NCI-H2227 treated with DMSO at 0.1 percent for 48 hours (cell line): ENCODE measurements around the gene PSMD4.

Experiments used
- DNase-seq: peaks from one replicate; lab custom pipeline; 2025; lab: John Stamatoyannopoulos, UW

The PSMD4 gene

DNA sequence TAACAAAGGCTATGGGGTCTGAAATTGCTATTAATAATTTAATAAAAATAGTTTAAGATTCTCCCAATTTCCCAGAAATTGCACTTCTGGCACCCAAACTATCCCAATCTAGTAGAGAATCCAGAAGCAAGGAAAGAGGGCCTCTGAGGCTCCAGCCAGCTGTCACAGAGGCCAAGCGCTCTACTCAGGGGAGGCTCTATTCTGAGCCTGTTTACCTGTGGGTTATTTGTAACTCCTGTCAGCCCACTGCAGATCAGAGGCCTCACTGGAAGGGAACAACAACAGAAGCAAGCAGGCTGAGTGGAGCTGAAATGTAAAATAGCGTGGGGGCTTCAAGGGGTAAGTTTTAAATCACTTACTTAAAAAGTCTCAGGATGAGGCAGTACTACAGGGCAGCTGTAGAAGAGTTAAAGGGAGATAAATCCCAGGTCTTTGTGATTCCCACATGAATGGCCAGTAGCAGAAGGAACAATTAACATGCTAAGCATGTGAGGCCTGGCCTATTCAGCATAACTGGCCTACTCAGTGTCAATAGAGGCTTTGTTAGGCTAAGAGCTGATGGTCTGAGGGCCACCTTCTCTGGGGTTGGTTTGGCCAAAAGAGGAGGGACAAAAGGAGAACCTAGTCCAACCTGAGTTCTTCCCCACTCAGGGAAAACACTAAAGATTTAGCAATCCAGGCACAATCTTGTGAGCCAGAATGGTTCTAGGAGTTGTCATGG lies 40.4 kb downstream of the PSMD4 start:
- DNase-seq = no peak

DNA sequence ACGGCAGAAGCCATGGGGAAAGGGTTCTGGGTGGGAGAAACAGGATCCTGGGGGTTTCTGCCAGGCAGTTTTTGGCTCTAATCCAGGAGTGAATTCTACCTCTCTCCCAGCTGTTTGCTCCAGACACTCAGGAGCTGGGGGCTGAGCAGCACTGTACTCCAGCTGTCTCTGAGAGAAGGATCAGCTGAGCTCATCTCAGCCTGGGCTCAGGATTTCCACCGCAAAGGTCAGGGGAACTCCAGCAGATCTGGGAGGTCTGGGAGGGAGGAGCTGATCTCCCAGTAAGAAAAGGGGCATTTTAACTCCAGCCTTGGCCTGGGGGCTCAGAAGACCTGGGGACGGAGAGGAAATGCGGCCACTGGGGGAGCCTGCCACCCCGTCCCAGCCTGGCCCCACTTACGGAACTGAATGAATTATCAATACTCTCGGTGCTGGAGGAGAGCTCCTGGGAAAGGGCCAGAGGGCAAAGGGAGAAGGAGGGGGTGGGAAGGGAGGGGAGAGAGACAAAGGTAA lies 55.3 kb downstream of the PSMD4 start:
- DNase-seq = no peak

DNA sequence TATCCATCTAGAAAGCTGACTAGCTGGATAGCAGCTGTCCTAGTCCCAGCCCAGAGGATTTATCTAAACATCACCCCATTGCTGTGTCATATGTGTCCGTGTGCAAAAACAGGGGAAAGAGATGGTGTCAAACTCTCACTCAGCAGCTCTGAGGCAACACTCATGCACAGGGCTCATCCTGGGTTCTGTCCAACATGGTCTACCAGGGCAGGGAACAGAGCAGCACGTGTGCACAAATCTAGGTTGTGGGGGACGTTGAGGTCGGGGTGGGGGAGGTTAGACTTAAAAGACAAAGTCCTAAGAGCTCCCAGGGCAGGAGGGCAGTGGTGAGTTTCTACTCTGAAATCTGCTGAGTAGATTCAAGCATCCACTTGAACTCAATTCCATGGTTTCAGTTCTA lies 56.5 kb downstream of the PSMD4 start:
- no peak for DNase-seq

DNA sequence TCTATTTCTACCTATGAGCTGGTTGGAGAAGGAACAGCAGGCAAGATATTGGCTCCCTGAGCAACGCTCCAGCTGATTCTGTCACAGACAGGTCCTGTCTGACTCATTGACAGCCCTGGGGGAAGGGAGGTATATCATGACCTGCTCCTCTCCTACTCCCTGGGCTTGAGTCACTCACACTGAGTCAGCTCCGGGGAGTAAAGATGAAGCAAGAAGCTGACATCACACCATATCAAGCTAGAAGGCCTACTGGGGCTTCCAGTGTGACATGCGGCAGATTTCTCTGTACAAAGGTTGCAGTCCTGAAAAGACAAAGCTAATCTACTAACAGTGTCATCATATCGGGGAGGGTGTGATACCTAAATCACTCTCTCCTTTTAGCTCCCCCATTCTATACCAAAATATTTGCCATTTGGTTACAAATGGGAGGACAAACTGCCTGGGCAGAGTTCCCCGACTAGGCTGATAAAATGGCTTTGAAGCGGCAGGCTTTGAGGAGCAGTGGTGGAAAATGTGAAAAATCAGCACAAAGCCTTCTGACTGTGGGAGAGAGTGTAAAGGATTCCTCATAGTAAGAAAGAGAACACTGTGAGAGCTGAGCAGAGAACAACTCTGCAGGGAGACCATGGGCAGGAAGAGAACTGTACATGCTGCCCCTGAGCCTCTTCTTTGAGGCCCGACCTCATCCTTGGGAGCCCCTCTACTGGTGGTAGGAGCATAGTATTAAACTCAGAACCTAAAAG lies 57.2 kb downstream of the PSMD4 start:
- no peak for DNase-seq

DNA sequence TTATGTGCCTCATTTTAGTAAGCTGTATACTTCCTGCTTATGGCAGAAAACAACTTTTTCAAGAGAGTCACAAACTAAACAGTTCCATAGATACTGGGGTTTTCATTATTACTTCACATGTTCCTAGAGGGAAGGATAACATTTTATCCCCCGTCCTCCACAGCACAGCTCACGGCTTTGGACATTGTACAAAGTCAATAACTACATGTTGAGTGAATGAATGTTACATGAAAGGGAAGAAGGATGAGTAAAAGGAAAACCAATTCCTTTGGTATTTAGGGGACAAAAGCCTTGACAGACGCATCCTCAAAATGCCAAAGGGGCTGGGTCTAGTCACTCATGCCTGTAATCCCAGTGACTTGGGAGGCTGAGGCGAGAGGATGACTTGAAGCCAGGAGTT lies 57.9 kb downstream of the PSMD4 start:
- no peak for DNase-seq

DNA sequence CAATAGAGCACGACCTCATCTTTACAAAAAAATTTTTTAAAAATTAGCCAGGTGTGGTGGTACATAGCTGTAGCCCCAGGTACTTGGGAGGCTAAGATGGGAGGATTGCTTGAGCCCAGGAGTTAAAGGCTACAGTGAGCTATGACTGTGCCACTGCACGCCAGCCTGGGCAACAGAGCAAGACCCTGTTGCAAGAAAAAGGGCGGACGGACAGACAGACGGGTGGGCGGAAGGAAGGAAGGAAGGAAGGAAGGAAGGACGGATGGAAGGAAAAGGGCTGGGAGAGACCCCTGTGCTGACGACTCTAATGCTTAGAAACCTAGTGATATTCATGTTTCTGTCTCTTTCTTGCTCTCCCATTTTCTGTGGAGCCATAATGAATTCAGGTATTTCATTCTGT lies 58.3 kb downstream of the PSMD4 start:
- DNase-seq = no peak

DNA sequence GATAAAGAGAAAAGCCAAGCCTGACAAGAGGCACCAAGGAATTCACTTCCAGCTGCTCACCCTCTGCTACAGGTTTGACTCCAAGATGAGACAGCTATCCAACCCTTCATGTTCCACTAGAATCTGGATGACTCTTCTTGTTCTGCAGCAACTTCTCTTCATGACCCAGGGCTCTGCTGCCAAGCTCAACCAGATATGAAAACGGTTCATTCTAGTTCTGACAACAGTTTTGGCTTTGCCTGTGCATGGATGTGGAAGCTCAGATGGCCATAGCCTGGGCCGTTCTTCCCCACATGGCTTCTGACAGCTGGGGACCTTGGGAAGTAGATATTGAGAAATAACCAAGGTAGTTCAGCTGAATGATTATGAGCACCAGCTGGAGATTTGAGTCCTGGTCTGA lies 59.0 kb downstream of the PSMD4 start:
- DNase-seq = no peak

DNA sequence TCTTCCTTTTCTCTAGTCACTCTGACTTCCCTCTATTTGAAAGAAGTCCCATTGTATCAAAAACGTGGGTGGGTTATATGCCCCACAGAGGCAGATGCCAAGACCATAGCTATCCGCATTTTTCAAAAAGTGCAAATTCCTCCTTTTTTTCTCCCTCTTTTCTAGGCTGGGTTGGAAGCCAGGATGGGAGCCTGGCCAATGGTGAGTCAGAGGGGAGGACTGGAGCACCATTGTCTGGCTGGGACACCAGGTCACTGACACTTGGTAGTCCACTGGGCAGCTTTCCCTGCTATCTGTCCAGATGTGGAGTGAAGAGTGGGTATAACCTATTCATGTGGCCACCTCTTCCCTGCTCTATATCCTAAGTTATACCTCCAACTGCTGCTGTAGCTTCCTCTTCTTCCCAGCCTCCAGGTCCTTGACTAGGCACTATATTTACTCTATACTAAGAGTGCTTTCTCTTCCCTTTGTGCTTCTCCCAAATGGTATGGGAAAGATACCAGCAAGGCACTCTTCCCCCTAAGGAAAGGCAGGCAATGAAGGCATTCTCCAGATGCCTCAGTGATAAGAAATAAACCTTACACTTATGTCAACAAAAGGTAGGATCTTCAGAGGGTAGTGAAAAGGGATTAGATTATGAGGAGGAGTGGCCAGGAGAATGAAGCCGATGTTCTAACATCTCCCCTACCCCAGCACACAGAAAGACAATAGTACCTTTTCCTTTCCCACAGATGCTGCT lies 59.8 kb downstream of the PSMD4 start:
- no peak for DNase-seq

DNA sequence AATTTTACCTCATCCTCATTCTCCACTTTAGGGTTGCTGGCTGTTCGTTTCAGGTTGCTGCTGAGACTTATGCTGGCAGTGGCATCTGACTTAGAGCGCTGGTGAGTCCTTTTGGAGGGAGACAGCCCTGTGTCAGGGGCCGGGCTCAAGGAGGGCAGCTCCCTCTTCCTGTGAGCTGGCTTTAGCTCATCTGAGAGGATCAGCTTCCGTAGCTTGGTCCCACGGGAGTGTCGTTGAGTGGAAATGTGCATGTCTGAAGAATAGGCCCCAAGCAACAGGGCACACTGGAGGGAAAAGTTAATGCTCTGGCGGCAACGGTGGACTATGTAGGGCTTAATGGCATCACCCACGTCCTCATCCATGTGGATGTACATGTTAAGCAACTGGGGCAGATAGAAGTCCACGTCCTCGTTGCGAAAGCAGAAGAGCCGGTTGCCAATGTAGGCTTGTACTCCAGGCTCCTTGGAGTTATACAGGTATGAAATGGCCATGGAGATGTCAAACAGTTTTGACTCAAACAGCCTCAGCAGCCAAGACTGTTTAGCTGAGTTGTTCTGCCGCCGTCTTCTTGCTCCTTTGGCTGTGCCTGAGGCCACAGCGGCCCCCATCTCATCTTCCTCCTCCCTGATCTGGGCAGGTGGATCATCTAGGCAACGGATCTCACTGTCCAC lies 61.2 kb downstream of the PSMD4 start:
- no peak for DNase-seq
